ENCODE results near the gene TMEM263. TPM values are rescaled to one million over a fixed set of nuclear protein-coding genes. Genes with fewer than 3 reads are reported as not detected.
A peak's percentile ranks its signal among the peaks of the same experiment; 100 is the strongest.
"Not testable (repeated sequence)": the region's sequence is repeated elsewhere in the genome, so short reads cannot be mapped to it uniquely, and the experiment has no call there.

TMEM263 gene
- total RNA-seq, 1 donor: 125 TPM

- H3K27ac ChIP-seq (ENCODE audit: low read depth, low read length): no peak overlapping the region
- H3K9me3 ChIP-seq (ENCODE audit: low read depth, low read length): no peaks in the 10 kb centered on the region
- H3K4me1 ChIP-seq (ENCODE audit: insufficient read depth, low read length): no peaks in the 10 kb centered on the region
- H3K79me2 ChIP-seq (ENCODE audit: insufficient read depth, low read length): no peaks in the 10 kb centered on the region
- no peak overlapping the region for H3K4me2 ChIP-seq (ENCODE audit: insufficient read depth, low read length)
- H3K4me3 ChIP-seq (ENCODE audit: insufficient read depth, low read length): no peak overlapping the region
- no peak overlapping the region for H2AFZ ChIP-seq (ENCODE audit: low read length)
- no peaks in the 10 kb centered on the region for H4K20me1 ChIP-seq (ENCODE audit: insufficient read depth, low read length)
- no peaks in the 10 kb centered on the region for H3K36me3 ChIP-seq (ENCODE audit: insufficient read depth, low read length)
- peaks cover 5% of the 10 kb centered on the region for H3K27me3 ChIP-seq (ENCODE audit: insufficient read depth, low read length)
- no peak for DNase-seq (ENCODE audit: insufficient read length, low spot score, missing footprints)
- peak; percentile 75 for TF ChIP-seq CTCF (IDR thresholded peaks at IDR 0.05; ENCODE audit: extremely low read depth, low read depth, low read length)
Observed at GRCh38 chr12:106919910-106920544, 35.7 kb upstream of the TMEM263 start.

GRCh38 chr12:106921976-106922375 is 33.7 kb upstream of the TMEM263 start:
- H4K20me1 ChIP-seq (ENCODE audit: insufficient read depth, low read length); H3K9me3 ChIP-seq (ENCODE audit: low read depth, low read length); H3K27me3 ChIP-seq (ENCODE audit: insufficient read depth, low read length); H3K4me2 ChIP-seq (ENCODE audit: insufficient read depth, low read length); H3K79me2 ChIP-seq (ENCODE audit: insufficient read depth, low read length); H2AFZ ChIP-seq (ENCODE audit: low read length); H3K36me3 ChIP-seq (ENCODE audit: insufficient read depth, low read length); H3K4me1 ChIP-seq (ENCODE audit: insufficient read depth, low read length); H3K27ac ChIP-seq (ENCODE audit: low read depth, low read length); H3K4me3 ChIP-seq (ENCODE audit: insufficient read depth, low read length); DNase-seq (ENCODE audit: insufficient read length, low spot score, missing footprints): not testable (repeated sequence)

- not testable (repeated sequence) for H3K9me3 ChIP-seq (ENCODE audit: low read depth, low read length); DNase-seq (ENCODE audit: insufficient read length, low spot score, missing footprints); H2AFZ ChIP-seq (ENCODE audit: low read length); H3K27ac ChIP-seq (ENCODE audit: low read depth, low read length); H3K36me3 ChIP-seq (ENCODE audit: insufficient read depth, low read length); H3K79me2 ChIP-seq (ENCODE audit: insufficient read depth, low read length); H3K4me1 ChIP-seq (ENCODE audit: insufficient read depth, low read length); H3K4me3 ChIP-seq (ENCODE audit: insufficient read depth, low read length); H3K27me3 ChIP-seq (ENCODE audit: insufficient read depth, low read length); H3K4me2 ChIP-seq (ENCODE audit: insufficient read depth, low read length); H4K20me1 ChIP-seq (ENCODE audit: insufficient read depth, low read length)
Observed at GRCh38 chr12:106923594-106923993, 32.1 kb upstream of the TMEM263 start.

- Histone ChIP-seq H3K36me3 (ENCODE audit: insufficient read depth, low read length) (no peaks in the 10 kb centered on the region), H3K27me3 (ENCODE audit: insufficient read depth, low read length) (no peaks in the 10 kb centered on the region), H3K79me2 (ENCODE audit: insufficient read depth, low read length) (no peaks in the 10 kb centered on the region), H3K4me2 (ENCODE audit: insufficient read depth, low read length) (no peak overlapping the region), H2AFZ (ENCODE audit: low read length) (no peak overlapping the region), H3K27ac (ENCODE audit: low read depth, low read length) (no peak overlapping the region), H3K4me3 (ENCODE audit: insufficient read depth, low read length) (no peak overlapping the region), H3K4me1 (ENCODE audit: insufficient read depth, low read length) (no peaks in the 10 kb centered on the region), H4K20me1 (ENCODE audit: insufficient read depth, low read length) (no peaks in the 10 kb centered on the region), H3K9me3 (ENCODE audit: low read depth, low read length) (no peaks in the 10 kb centered on the region)
- no peak for DNase-seq (ENCODE audit: insufficient read length, low spot score, missing footprints)
- TF ChIP-seq CTCF (IDR thresholded peaks at IDR 0.05; ENCODE audit: extremely low read depth, low read depth, low read length): no peak
Observed at GRCh38 chr12:106924268-106924861, 31.3 kb upstream of the TMEM263 start.

GRCh38 chr12:106926657-106927056 is 29.1 kb upstream of the TMEM263 start:
- Histone ChIP-seq H2AFZ (ENCODE audit: low read length) (no peak overlapping the region), H3K27ac (ENCODE audit: low read depth, low read length) (no peak overlapping the region), H3K9me3 (ENCODE audit: low read depth, low read length) (no peaks in the 10 kb centered on the region), H3K27me3 (ENCODE audit: insufficient read depth, low read length) (no peaks in the 10 kb centered on the region), H3K4me1 (ENCODE audit: insufficient read depth, low read length) (no peaks in the 10 kb centered on the region), H4K20me1 (ENCODE audit: insufficient read depth, low read length) (no peaks in the 10 kb centered on the region), H3K4me3 (ENCODE audit: insufficient read depth, low read length) (no peak overlapping the region), H3K4me2 (ENCODE audit: insufficient read depth, low read length) (no peak overlapping the region), H3K36me3 (ENCODE audit: insufficient read depth, low read length) (no peaks in the 10 kb centered on the region), H3K79me2 (ENCODE audit: insufficient read depth, low read length) (no peaks in the 10 kb centered on the region)
- TF ChIP-seq CTCF (IDR thresholded peaks at IDR 0.05; ENCODE audit: extremely low read depth, low read depth, low read length): no peak
- no peak for DNase-seq (ENCODE audit: insufficient read length, low spot score, missing footprints)

All from osteoblast (primary cell).